ENCODE data around the gene IGSF5. TPM values are rescaled to one million over a fixed set of nuclear protein-coding genes. Genes with fewer than 3 reads are reported as not detected.
A peak's percentile ranks its signal among the peaks of the same experiment; 100 is the strongest.
"Not testable (repeated sequence)": the region's sequence is repeated elsewhere in the genome, so short reads cannot be mapped to it uniquely, and the experiment has no call there.

The IGSF5 gene
- total RNA-seq: not detected

DNA sequence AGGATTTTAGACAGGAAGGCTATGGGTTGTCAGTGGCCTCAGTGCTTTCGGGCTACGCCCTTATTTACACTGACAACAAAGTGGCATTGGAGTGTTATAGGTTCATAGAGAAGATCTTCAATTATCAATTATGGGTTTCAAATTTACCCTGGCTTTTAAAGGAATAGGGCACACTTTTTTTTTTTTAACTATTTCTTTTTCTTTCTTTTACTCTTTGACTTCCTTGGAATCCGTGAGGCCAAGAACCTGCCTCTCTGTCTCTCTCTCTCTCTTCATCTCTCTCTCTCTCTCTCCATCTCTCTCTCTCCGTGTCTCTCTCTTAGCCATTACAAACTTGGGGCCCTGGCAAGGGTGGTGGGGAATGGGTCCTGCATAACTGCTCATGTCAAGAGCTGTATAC lies at the start of gene IGSF5:
Gene IGSF5, plus strand, starts transcription at position 301 of the 400 bp plus-strand sequence. CDS start 327 bp downstream, outside the sequence.
- not testable (repeated sequence) for DNase-seq

DNA sequence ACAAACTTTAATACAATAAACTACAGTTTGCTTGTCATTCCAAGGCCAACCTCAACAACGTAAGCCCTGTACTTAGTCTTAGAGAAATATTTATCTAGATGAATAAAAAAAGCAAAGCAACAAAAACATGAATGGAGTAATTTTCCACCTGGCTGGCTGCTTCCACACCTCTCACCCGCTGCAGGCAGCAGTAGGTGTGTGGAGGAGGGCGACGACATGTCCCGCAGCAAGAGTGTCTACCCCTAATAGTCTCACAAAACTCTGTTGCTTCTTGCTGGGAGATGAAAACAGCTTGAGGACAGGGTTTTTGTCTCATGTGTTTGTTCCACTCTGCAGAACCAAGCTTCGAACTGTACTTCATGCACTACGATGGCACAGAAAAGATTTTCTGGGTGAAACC lies 48.8 kb upstream of the IGSF5 start:
- DNase-seq: no peak

DNA sequence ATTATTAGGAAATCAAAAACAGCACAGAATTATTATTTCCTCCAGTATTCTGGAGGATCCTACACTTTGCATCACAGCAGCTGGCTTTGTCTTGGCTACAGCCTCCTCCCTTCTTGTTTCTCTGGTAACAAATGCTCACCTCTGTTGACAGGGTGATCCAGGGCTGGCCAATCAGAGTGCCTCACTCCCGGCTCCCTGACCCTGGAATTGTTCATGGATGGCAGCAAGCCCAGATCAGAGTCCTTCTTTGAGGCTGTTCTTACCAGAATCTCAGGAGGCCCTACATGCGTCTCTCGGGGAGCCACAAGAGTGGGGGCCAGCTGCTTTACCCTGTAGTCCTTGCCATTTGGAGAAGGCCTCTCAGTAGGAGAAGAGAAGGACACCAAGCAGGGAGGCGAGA lies 48.4 kb upstream of the IGSF5 start:
- no peak for DNase-seq

DNA sequence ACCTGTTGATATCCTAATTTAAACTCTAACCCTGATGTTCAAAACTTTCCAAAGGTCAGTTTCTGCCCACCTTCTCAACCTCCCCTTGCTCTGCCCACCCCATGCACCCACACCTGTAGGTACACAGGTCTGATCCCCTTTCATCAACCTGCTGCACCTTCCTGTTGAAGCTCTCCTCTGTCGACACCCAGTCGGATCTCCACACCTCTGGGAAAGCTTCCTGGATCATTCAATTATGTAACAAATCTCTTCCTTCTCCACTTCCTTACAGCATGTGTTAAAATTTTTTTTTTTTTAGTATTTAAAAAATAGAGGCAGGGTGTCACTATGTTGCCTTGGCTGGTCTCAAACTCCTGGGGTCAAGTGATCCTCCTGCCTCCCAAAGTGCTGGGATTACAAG lies 44.7 kb upstream of the IGSF5 start:
- DNase-seq: no peak

DNA sequence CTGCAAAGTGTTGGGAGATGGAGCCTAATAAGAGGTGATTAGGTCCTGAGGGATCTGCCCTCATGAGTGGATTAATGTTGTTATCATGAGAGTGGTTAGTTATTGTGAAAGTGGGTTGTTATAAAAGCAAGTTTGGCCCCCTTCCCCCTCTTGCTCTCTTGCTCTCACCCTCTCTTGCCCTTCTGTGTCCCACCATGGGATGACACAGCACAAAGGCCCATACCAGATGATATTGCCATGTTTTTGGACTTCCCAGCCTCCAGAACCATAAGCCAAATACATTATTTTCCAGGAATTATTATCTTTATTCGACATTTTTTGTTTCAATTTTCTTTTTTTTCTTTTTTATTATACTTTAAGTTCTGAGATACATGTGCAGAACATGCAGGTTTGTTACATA lies 41.4 kb upstream of the IGSF5 start:
- no peak for DNase-seq

DNA sequence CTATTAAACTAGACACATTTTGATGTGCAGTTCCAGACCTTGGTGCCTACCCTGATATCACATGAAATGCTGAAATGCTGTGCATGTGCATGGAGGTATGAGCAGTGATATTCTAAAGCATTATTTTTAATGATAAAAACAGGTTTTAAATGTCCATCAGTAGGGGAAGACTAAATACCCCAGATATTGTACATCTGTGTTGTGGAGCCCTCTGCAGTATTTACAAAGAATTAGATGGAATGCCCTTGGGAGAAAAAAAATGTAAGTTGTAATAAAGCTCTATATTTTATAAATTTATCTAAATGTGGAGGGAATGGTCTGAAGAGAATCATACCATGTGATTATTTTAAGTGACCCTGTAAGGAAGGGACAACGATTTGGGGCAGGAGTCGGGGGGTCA lies 39.1 kb upstream of the IGSF5 start:
- DNase-seq: no peak

DNA sequence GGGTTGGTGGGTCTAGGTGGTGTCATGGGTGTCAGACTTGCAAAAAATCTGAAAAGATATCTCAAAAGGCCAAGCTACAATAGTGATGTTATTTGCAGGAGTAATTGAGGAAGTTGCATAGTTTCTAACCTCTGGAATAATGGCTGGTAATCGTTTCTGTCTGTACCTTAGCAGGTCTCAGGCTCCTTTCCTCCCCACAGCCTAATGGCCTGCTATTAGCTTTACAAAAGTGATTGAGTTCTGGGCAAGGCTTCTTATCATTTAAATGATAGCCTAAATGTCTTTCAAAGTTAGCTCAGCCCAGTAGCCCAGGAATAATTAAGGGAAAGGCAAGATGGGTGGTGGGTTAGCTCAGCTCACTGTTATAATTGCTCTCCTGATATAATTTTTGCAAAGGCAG lies 37.7 kb upstream of the IGSF5 start:
- DNase-seq: no peak

DNA sequence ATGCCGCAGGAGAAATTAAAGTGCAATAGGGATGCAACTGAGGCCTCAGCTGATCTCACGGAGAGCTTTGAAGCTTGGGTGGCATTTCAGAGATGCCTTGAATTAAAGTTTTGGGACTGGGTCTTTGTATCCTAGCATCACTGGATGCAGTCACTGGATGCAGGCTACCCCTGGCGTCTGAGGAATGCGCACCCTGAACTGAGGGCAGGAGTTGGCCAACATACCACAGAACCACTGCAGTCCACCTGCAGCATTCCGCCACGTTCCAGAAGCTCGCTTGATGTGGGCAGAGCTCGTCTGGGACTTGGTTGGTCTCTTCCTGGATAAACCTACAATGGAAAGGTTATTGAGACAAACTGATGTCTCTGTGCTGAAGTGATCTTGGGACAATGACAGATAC lies 34.1 kb upstream of the IGSF5 start:
- DNase-seq: no peak

DNA sequence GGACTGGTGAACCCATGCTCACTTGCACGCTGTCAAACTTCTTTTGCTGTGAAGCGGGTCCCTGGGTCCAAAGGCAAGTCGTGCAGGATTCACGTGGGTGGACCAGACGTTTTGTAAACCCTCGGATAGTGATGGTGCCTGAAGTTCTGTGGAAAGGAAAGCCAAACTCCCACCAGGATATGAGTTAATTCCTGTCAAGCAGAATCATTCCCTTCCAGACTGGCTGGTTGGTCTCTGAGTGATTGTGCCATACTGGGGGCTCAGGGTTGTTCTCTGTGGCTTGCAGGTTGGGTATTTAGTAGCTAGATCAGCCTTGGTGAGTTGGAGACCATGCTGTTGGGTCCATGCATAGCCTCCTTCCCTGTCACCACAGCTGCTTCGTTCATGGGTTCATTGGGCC lies 32.7 kb upstream of the IGSF5 start:
- no peak for DNase-seq

DNA sequence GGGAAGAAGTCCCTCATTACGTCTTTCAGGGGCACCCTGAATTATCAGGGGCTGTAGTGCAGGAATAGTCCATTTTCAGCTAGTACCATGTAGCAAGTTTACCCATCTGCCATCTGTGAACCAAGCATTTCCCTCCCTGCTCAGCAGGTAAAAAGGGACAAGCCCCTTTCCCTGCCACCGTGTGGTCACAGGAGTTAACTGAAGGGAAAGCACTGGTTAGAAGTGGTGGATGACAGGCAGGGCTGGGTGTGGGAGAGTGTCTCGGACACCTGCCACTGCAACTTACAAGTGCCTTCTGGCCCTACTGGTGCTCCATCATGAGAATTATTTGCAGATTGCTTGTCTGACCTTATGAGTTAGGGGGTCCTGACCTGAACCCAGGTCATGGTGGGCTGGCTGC lies 32.0 kb upstream of the IGSF5 start:
- DNase-seq: no peak

DNA sequence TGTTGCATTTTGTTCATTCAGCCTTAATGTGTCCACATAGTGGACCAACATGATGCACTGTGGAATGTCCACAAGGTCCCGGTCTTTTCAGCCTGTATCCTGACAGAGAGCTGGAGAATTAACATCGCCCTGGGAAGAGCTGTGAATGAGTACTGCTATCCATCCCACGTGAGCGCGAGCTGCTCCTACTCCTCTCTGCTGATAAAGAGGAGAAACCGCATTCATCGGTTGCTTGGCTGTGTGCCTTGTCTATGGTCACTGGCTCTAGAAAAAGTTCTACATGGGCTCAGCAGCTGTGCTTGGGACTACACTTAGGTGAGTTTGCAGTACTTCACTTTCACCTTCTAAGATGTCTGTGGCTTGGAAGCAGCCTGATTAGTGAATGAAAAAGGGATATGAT lies 31.1 kb upstream of the IGSF5 start:
- no peak for DNase-seq

DNA sequence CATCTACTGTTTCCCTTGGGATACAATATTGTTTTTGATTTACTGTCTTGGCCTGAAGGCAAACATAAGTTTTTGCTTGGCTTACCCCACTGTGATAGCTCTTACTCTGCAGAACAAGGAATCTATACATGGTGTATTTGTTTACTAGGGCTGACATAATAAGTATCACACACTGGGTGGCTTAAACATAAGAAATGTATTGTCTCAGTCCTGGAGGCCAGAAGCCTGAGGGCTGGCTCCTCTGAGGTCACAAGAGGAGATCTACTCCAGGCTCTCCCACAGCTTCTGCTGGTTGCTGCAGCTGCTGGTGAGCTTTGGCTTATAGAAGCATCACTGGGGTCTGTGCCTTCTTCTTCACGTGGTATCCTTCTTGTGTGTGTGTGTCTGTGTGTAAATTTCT lies 30.7 kb upstream of the IGSF5 start:
- DNase-seq: peak; percentile 57

DNA sequence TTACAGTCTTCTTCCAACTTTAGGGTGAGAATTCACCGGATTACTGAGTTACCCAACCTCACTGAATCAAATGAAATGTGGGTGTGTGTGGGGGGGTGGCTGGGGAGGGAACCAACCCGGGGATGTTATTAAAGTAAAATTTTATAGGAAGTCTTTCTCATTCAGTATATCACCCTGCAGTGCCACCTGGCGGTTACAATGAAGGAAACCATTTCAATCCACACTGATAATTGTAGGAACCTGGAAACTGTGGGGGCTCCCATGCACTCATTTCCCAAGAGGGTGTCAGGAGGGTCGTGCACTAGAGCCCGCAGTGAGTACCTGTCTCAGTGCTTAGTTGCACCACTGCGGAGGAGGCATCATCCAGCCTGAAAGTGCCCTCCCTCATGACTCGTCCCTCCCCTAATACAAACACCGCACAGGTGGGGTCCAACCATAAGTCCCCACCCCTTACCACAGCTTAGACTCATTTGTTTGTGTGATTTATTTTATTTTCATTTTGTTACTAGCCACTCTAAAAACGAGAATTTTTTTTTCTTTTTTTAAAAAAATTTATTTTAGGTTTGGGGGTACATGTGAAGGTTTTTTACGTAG lies 29.1 kb upstream of the IGSF5 start:
- DNase-seq: no peak

DNA sequence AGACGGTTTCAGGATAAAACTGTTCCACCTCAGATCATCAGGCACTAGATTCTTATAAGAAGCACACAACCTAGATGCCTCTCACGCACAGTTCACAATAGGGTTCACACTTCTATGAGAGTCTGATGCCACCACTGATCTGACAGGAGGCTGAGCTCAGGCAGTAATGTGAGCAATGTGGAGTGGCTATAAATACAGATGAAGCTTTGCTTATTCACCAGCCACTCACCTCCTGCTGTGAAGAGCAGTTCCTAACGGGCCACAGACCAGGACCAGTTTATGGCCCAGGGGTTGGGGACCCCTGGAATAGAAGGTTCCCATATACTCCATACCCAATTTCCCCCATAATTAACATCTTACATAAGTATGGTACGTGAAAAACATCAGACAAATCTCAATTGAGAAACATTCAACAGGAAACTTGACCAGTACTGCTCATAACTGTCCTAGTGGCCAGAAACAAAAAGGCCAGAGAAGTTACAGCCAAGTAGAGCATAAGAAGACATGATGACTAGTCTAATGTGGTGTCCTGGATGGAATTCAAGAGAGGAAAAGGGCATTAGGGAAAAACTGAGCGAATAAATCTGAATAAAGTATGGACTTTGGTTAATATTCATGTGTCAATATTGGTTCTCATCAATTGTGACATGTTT lies 24.7 kb upstream of the IGSF5 start:
- DNase-seq: no peak

DNA sequence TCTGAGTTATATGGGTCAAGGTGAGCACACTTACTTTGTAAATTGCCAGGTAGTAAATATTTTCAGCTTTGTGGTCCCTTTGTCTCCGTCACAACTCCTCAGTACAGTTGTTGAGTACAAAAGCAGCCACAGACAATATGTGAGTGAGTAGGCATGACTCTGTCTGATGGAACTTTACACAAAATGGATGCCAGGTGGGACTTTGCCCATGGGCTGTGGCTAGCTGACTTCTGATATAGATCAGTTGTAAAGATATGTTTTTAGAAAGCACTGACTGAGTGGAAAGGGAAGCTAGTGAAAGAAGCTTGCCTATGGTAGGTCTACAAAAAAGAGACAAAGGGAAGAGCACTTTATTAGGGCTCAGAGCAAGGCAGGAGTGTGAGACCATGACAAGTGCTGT lies 23.1 kb upstream of the IGSF5 start:
- DNase-seq: no peak

DNA sequence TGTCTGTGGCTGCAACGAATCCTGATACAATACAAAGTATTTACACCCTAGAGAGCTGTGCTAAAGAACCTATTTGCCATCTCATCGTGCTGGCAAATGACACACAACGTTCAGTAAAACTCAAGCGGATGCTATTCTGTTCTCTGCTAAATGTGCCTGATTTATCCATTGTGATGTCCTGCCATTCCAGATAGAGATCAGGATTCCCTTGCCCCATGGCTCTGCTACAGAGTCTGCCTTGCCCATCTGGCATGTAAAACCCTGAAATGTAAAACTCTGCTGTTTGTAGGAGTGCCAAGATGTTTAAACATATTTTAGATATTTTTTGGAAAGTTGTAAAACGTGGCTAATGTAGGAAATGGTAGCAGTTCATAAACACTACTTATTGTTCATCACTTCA lies 20.0 kb upstream of the IGSF5 start:
- DNase-seq: no peak

DNA sequence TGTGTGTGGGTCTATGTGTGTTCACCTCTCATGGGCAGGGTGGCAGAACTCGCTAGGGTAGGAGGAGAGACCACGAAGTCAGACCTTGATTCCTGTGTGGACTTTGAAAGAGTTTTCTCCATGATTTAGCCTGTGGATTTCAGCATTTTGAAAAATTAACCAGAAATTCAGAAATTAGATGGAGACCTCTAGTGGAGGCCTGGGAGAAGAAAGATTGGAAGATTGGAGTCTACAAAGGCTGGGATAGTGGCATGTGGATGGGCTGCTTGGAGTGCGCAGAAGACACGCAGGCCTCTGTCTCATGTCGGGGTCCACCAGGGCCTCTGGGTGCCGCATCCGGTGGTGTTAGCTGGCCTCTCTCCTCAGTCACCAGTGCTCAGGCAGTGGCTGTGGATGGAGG lies 18.9 kb upstream of the IGSF5 start:
- DNase-seq: no peak

DNA sequence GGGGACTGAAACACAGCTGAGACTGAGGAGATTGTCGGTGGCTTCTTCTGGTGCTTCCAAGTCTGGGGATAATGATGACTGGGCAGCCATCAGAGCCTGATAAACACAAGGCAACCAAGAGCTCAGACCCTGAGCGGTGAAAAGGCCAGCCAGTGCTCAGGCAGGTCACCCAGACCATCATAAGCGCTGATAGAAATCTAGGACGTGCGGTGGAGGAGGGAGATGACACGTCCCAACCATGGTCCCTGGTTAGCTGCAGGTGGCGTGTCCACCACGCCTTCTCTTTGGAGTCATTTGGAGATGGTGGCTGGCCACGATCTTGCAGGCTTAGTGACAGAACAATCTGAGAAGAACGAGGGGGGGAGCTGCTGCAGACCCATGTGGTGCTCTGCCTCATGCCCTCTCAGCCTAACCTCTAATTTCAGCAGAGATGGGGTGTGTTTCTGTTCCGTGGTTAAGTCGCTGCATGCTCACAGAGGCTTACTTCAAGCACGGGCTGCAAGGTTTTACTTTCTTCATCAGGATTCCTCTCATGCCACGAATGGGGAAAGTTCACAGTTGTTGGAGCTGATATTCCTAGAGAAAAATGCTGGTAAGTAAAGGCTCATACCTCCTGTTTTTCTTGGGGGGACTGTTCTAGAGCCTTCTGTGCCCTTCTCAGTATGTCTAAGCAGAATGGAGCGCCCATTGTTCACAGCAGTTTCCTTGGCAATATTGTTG lies 17.4 kb upstream of the IGSF5 start:
- DNase-seq: no peak

DNA sequence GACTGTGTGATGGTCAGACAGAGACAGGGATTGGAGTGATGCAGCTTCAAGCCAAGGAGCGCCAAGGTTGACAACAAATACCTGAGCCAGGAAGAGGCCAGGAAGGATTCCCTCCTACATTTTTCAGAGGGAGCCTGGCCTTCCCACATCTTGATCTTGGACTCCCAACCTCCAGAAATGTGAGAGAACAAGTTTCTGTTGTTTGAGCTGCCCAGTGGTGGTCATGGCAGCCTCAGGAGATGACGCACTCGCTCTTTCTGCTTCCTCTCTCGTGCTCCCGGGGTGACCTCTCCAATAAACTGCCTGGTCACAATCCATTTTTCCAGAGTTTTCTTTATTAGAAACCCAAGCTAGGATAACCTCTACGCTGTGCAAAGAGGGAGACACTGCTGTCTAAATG lies 16.6 kb upstream of the IGSF5 start:
- DNase-seq: no peak

DNA sequence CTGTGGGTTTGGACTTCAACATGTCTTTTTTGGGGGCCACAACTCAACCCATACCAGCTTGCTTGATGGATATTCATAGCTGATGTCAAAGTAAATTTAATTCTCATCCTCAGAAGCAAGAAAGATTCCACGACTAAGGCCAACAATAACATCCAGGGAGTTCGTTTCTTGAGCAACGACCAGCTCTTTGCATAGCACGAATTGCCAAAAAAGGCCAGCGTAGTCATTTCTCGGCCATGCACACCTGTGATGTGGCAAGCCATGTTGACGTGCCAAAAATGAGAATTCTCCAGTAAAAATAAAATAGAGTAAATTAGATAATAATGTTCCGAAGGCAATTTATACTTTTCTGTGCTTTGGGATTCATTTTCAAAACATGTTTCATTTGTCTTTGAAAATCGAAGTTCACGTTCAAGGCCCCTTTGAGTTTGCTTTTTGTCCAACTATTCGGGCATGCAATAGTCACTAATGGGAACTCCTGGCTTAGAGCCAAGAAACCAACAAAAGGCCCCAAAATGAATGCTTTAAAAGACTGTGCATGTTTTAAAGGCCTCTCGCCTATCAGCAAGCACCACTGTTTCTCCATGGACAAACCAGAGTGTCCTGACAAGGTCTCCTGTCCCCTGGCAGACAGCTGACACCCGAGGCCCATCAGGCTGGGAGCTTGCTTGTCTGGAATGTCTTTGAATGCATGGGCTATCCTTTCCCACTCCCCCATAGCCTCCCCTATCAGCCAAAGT lies 14.4 kb upstream of the IGSF5 start:
- no peak for DNase-seq

DNA sequence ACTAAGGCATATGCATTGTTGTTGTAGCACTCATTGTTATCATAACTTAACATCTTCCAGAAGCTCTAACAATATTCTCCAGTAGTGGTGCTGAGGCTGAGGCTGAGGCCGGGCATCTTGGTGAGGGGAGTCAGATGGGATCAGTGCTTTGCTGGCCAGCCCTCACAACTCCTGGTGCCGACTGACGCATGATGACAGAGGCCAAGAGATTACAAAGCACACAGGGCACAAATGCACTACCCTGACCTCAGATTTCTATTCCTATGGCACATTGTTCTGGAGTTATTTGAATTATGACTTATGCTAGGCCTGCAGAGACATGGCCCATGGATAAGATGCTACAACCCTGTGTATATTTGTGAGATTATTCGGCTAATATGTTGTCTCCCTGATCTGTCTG lies 8.3 kb upstream of the IGSF5 start:
- no peak for DNase-seq

DNA sequence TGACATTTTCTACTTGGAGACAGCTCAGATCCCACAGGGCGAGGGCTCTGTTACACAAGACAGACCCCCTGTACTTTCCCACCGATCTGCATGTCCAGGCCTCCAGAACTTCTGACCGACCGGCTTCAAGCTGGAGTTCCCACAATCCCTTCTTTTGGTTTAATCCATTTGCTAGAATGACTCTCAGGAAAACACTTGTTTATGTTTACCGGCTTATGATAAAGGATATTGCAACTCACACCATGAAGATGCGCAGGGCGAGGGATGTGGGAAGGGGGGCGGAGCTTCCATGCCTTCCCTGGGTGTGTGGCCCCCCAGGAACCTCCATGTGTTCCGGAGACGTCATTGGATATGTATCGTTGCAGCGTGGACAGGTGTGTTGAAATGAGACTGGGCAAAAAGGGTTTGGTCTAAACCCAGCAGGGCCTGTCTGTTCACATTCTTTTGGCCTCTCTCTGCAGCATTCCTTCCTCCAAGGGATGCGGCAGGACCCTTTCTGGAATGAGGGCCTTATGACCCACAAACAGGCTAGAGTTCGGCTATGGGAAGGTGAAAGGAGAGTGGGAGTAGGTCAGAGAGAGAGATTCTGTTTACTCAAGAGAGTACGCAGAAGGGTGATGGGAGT lies 7.5 kb upstream of the IGSF5 start:
- DNase-seq: no peak

DNA sequence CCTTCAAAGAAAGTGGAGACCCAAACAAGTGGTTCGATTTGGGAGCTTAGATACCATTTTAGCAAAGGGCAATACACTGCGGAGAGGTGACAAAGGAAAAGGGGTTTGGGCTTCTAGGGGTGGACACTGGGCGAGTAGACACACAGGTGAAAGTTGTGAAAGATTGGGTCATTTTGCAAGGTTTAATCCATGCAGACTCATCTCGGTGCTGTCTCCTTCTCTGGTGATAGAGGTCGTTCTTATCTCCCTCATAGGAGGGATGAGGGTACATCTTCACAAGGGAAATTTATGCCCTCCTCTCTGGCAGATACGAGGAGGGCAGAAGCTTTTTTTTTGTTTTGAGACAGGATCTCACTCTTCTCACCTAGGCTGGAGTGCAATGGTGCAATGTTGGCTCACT lies 6.4 kb upstream of the IGSF5 start:
- DNase-seq: no peak

Measured in skin of body (tissue), 2 donors.